ENCODE results near the gene DENND5A.

DENND5A gene

DNA sequence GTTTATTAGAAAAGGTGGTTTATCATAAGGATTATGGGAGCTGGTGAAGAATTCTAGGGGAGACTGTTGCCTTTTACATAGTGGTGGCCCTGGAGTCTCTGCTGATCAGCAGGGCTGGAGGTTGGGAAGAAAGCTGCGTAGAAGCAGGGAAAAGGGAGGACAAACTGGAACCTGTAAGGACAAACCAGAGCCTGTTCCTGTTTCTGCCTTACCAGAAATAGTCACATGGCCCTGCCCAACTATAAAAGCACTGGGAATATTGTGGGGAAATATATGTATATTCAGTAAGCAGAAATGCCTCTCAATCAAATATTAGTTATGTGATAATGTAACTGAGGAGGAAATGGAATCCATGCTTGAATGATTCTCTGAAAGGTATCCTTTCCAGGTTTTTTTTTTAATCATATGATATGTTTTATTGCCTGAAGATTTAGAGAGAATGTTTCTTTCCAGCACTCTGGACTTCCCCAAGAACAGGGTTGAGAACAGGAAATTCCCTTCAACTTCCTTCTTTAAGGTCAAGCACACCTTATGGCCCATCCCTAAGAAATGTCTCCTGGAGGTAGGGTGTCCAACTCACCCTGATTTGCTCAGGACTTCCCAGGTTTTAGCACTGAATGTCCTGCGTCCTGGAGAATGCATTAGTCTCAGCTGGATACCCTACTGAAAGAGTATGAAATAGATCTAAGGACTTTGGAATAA lies 139.8 kb downstream of the DENND5A start:
- H3F3A ChIP-seq (ENCODE audit: control insufficient read depth, insufficient read depth): no peaks in the 10 kb centered on the region
- H3K27me3 ChIP-seq (ENCODE audit: control insufficient read depth, low read length): peaks cover 6% of the 10 kb centered on the region
- no peaks in the 10 kb centered on the region for H3K36me3 ChIP-seq (ENCODE audit: control insufficient read depth, low read length)
- no peak overlapping the region for H3K4me2 ChIP-seq (ENCODE audit: low read length)
- peaks cover 16% of the 10 kb centered on the region for H3K4me1 ChIP-seq (ENCODE audit: control insufficient read depth, low read length)
- H4K20me1 ChIP-seq (ENCODE audit: control insufficient read depth, insufficient read depth, low read depth, low read length): no peaks in the 10 kb centered on the region
- H3K9me2 ChIP-seq (replicated peaks; ENCODE audit: control insufficient read depth, low read length): no peaks in the 10 kb centered on the region
- no peak overlapping the region for H3K27ac ChIP-seq (ENCODE audit: low read depth, low read length)
- no peaks in the 10 kb centered on the region for H3K79me2 ChIP-seq (ENCODE audit: control insufficient read depth, low read length)
- peaks cover 2% of the 10 kb centered on the region; the same call in 1 of the 2 replicates for H3K9me3 ChIP-seq (ENCODE audit: control insufficient read depth, insufficient read depth, low read length)
- H3K4me3 ChIP-seq (ENCODE audit: low read length): no peak overlapping the region
- no peak for TF ChIP-seq EZH2phosphoT487 (IDR thresholded peaks at IDR 0.05; ENCODE audit: borderline replicate concordance, low read length)
- TF ChIP-seq, protein P1, sequence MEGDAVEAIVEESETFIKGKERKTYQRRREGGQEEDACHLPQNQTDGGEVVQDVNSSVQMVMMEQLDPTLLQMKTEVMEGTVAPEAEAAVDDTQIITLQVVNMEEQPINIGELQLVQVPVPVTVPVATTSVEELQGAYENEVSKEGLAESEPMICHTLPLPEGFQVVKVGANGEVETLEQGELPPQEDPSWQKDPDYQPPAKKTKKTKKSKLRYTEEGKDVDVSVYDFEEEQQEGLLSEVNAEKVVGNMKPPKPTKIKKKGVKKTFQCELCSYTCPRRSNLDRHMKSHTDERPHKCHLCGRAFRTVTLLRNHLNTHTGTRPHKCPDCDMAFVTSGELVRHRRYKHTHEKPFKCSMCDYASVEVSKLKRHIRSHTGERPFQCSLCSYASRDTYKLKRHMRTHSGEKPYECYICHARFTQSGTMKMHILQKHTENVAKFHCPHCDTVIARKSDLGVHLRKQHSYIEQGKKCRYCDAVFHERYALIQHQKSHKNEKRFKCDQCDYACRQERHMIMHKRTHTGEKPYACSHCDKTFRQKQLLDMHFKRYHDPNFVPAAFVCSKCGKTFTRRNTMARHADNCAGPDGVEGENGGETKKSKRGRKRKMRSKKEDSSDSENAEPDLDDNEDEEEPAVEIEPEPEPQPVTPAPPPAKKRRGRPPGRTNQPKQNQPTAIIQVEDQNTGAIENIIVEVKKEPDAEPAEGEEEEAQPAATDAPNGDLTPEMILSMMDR (IDR thresholded peaks at IDR 0.05; ENCODE audit: low read depth, low read length, poor library complexity, severe bottlenecking): no peak

- Histone ChIP-seq H3K4me3 (ENCODE audit: low read length) (no peak overlapping the region), H3K79me2 (ENCODE audit: control insufficient read depth, low read length) (no peaks in the 10 kb centered on the region), H3K36me3 (ENCODE audit: control insufficient read depth, low read length) (no peaks in the 10 kb centered on the region), H3K4me2 (ENCODE audit: low read length) (no peak overlapping the region), H4K20me1 (ENCODE audit: control insufficient read depth, insufficient read depth, low read depth, low read length) (no peaks in the 10 kb centered on the region), H3K4me1 (ENCODE audit: control insufficient read depth, low read length) (peaks cover 11% of the 10 kb centered on the region), H3F3A (ENCODE audit: control insufficient read depth, insufficient read depth) (no peaks in the 10 kb centered on the region), H3K27ac (ENCODE audit: low read depth, low read length) (no peak overlapping the region), H3K9me3 (ENCODE audit: control insufficient read depth, insufficient read depth, low read length) (peaks cover 2% of the 10 kb centered on the region; the same call in 1 of the 2 replicates), H3K9me2 (replicated peaks; ENCODE audit: control insufficient read depth, low read length) (no peaks in the 10 kb centered on the region), H3K27me3 (ENCODE audit: control insufficient read depth, low read length) (peaks cover 6% of the 10 kb centered on the region)
- TF ChIP-seq EZH2phosphoT487 (IDR thresholded peaks at IDR 0.05; ENCODE audit: borderline replicate concordance, low read length): no peak
- TF ChIP-seq, protein P1 (IDR thresholded peaks at IDR 0.05; ENCODE audit: low read depth, low read length, poor library complexity, severe bottlenecking): no peak
Measured at GRCh38 chr11:9123595-9124304, 141.4 kb downstream of the DENND5A start.

GRCh38 chr11:9121469-9121796 lies 143.7 kb downstream of the DENND5A start:
- Histone ChIP-seq H3F3A (ENCODE audit: control insufficient read depth, insufficient read depth) (no peaks in the 10 kb centered on the region), H3K27me3 (ENCODE audit: control insufficient read depth, low read length) (peaks cover 4% of the 10 kb centered on the region), H3K36me3 (ENCODE audit: control insufficient read depth, low read length) (no peaks in the 10 kb centered on the region), H3K79me2 (ENCODE audit: control insufficient read depth, low read length) (no peaks in the 10 kb centered on the region), H3K9me3 (ENCODE audit: control insufficient read depth, insufficient read depth, low read length) (peaks cover 2% of the 10 kb centered on the region; the same call in 1 of the 2 replicates), H3K4me3 (ENCODE audit: low read length) (no peak overlapping the region), H3K27ac (ENCODE audit: low read depth, low read length) (no peak overlapping the region), H3K4me2 (ENCODE audit: low read length) (no peak overlapping the region), H4K20me1 (ENCODE audit: control insufficient read depth, insufficient read depth, low read depth, low read length) (no peaks in the 10 kb centered on the region), H3K4me1 (ENCODE audit: control insufficient read depth, low read length) (peaks cover 11% of the 10 kb centered on the region), H3K9me2 (replicated peaks; ENCODE audit: control insufficient read depth, low read length) (no peaks in the 10 kb centered on the region)
- TF ChIP-seq, protein P1 (IDR thresholded peaks at IDR 0.05; ENCODE audit: low read depth, low read length, poor library complexity, severe bottlenecking): no peak
- TF ChIP-seq EZH2phosphoT487 (IDR thresholded peaks at IDR 0.05; ENCODE audit: borderline replicate concordance, low read length): no peak

Data from DOHH2 (cell line).